GM19240 (cell line): ENCODE data around the gene PRKN.

Source experiments
- DNase-seq: peaks from one replicate; pipeline ENCODE4 v3.0.0; 2011; ENCODE audit warnings: low spot score; ENCODE audit not compliant: insufficient read length

Gene PRKN

DNA sequence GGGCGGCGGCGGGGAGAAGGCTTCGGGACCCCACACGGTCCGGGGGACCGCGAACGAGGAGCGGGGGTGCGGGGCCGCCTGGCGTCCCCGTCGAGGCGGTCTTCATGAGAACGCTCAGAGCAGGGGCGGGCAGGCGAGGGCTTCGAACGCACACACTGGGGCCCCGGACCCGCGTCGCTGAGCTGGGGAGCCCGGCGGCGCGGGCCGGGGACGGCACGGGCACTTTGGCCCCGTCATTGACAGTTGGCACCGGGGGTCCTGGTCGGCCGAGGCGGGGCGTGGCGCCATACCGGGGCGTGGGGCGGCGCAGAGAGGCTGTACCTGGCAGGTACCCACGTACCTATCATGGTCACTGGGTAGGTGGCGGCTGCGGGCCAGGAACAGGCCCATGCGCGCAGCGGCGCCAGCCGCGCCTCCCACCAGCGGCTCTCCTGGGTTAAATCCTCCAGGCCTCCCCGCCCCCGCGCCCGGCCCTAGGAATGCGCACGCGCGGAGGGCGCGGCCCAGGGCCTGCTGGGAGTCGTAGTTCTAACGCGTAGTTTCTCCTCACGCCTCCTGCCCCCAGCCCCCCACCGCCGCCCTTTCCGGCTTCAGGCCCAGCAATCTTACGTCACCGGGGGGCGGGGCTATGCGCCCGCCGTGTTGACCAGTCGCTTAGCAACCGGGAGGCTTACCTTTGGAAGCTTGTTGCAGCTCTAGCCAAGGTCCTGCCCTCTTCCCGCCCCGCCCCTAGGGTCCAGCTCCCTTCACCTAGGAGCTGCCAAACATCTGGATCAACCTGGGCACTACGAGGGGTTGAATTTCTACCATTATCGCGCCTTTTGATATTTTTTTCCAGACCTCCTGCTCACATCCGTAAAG is at the start of gene PRKN, which contains the start of gene PACRG:
Gene PRKN, minus strand, starts transcription at position 445 of the 861 bp plus-strand sequence.
Gene PACRG, plus strand, starts transcription at position 653 of the 861 bp plus-strand sequence.
- peak; percentile 73 for DNase-seq

GRCh38 chr6:162777091-162777490 is 49.5 kb upstream of the PRKN start:
- no peak for DNase-seq

DNA sequence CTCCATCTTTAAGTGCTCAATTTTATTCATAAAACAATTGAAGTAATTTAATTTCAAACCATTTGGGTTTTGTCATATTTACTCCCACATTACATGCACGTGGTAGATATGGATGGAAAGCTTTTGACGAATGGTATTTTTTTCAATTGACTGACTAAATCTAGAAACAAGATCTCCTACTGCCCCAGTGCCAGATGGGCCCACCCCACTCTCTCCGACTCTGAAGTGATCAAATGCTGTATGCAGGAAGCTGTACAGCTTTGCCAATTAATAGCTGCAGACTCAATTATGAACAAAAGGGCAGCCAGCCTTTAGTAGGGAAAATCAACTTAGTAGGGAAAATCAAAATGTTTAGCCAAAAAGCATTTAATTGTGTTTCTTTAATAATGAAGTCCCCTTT is 46.4 kb upstream of the PRKN start:
- no peak for DNase-seq

GRCh38 chr6:162772466-162772865 is 44.9 kb upstream of the PRKN start:
- no peak for DNase-seq

DNA sequence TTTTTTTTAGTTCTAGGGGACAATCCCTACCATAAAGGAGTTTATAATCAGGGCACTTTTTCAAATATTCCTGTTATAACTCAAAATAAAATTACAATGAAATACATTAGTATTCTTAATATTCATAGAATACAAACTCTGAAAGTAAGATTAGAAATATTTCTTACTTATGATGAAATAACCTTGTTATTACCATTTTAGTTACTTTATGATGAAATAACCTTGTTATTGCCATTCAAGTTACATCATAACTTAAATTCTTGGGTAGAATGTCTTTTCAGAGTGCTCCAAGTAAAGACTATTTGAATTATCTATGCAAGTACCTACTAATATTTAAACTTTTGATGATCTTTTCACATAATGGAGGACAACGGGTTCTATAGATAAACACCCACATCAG is 43.4 kb upstream of the PRKN start:
- DNase-seq = no peak

DNA sequence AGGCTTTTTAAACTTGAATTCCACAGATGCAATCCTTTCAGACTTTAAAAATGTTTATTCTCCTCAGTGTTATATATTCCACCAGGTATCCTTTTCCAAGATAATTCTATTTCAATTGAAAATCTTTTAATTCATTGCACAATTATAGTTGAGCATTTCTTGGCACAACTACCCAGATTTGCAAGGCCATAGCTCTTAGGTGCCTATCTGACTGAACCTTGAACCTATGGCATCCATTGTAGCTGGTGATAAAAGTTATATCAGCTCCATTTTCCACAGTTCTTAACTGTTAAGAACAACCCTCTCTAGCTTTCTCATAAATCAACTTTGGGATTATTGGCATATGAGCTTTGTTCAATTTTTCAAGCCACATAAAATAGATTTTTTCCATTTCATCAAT is 42.6 kb upstream of the PRKN start:
- no peak for DNase-seq

- no peak for DNase-seq
Observed at GRCh38 chr6:162753775-162754174, 26.2 kb upstream of the PRKN start.

- DNase-seq = no peak
Observed at GRCh38 chr6:162751211-162751859, 23.8 kb upstream of the PRKN start.

DNA sequence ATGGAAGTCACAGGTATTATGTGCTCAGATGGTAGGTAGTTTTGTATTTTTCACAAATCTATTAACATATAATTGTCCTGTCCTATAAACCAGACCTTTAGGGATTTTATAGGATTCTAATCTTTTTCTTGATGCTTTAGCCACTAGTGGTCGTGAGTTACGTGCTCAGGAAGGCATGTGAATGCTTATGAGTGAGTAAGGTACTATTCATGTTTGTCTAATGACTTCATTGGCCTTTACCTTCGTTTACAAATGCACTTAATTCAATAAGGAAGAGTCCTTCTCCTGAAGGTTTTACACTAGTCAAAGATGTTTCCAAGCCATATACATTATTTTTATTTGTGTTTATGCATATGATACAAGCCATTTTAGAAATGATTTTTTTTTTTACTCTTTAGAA is 23.2 kb upstream of the PRKN start:
- no peak for DNase-seq

GRCh38 chr6:162736961-162737360 is 9.4 kb upstream of the PRKN start:
- no peak for DNase-seq

- DNase-seq = no peak
Observed at GRCh38 chr6:162733489-162733888, 5.9 kb upstream of the PRKN start.

DNA sequence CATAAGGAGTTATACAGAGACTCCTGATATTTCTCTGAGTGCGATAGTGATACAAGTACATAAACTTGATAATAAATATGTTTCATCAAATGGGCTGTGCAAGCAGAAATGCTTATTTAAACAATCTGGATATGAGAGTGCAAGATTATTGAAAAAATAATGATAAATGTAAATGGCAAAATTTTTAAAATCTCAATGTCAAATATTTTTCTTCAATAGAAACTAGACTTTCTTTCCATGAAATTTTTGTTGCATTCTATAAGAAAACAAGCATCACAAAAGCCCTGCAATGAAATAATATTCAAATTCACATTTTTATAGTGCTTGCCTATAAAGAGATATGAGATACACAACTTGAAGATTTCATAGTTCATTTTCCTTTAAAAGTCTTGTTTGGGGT is 2.9 kb upstream of the PRKN start:
- DNase-seq = no peak

- DNase-seq = no peak
Observed at GRCh38 chr6:162728706-162729105, 1.1 kb upstream of the PRKN start.

- DNase-seq = no peak
Observed at GRCh38 chr6:162728197-162728596, 631 bp upstream of the PRKN start.

DNA sequence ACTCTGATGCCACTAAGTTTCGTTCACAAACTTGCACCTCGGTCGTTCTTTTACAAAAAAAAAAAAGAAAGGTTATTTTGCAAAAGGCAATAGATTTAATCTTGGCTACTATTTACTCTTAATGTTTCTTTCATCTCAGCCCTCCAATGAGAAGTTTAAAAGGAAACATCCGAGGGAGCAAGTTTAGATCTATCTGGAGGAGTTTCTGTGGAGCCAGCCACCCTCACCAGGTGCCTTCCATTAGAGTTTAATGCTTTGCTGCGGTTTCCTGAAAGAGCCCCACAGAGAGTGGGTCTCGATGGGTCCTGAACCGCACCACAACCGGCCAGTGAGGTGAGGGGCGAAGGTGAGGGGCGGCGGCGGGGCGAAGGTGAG is 632 bp downstream of the PRKN start:
- no peak for DNase-seq

DNA sequence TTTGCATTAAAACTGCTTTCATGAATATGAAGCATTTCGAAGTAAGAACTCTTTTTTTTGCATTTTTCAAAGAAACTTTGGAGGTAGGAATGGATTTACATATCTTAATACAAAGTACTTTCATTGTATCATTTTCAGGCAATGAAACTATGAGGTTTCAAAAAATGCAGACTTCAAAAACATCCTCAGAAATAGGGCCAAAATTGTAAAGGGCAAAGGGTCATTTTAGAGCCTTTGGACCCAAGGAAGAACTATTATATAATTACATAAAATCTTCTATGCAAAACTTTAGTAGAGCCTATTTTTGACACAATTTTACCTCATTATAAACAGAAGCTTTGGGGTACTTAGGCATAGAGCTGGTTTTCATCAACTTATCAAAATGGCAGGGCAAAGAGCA is 4.9 kb downstream of the PRKN start:
- no peak for DNase-seq

DNA sequence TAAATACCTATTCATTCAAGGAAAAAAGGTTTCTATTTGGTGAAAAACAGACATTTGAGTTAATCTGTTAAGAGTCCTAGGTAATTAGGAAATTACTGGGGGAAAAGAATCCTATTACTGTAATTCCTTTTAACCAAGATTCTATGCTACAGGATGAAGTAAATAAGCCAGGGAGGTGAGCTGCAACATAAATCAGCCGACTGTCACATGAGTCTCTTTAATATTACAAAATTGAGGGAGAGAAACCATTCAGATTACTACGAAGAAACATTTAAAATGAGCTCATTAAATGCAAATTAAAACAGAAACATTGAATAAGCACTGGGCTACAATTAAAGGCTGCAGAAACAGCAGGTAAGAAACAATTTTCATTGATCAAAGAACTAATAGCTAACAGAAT is 5.3 kb downstream of the PRKN start:
- DNase-seq = no peak

GRCh38 chr6:162721404-162721687 is 6.2 kb downstream of the PRKN start:
- no peak for DNase-seq

GRCh38 chr6:162719528-162719927 is 8.0 kb downstream of the PRKN start:
- DNase-seq = no peak

GRCh38 chr6:162715601-162716000 is 12.0 kb downstream of the PRKN start:
- no peak for DNase-seq

DNA sequence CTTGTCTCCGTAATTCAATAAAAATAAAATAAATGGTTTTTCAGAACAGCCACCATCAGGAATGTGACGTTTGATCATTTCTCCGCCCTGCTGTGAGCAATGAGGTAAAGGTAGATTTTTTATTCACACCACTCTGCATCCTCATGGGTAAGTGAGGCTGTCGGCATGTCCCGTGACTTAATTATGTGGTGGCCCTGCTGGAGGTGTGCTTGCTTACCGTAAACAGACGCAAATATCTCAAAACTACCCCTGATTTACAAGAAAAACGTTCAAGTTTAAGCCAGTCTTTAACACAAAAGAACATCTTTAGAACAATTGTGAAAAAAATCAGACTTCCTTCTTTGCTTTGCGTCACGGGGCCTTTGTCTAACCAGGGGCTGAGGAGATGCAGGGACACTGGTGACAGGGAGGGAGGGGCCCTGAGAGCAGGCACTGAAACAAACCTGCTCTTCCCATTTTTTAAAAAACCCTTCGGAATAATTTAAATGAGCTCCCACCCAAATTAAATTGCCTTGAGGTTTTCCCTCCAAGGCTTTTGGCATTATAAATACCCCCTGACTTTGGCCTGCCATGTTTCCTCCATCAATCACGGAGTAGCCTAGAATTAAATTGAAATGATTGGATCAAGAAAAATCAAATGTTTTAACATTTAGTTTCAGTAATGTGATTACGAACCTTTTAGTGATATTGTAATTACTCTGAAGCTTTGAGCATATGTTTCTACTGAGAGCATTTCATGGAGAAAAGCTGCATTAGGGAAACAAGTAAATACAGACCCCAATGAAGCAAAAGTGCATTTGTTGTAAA is 13.4 kb downstream of the PRKN start:
- no peak for DNase-seq

GRCh38 chr6:162712694-162713093 is 14.9 kb downstream of the PRKN start:
- no peak for DNase-seq
